HG03196 (cell line): Measurements from ENCODE around the gene AGAP1.

Experiments
- ATAC-seq: cut with Tn5 transposase; IDR thresholded peaks from one replicate; pipeline ENCODE4 v1.9.1; 2021; ENCODE audit not compliant: unreplicated experiment

The AGAP1 gene

DNA sequence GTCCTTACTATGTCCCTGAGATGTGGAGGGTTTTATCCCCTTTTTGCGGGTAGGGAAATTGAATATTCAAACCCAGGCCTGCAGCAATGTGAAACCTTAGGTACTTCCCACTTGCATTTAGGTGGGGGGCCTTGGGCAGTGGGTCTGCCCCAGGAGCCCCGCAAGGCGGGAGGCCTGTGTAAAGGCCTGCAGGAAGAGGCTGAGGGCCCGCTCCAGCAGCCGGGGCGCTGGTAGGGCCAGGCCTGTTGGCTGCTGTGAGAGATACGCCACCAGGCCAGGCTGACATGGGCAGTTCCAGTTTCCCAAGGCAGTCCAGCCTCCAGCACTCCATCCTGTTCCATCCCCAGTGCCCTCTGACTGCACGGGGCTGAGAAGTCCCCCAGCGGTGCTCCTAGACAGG lies 610.1 kb downstream of the AGAP1 start:
- ATAC-seq = no peak

DNA sequence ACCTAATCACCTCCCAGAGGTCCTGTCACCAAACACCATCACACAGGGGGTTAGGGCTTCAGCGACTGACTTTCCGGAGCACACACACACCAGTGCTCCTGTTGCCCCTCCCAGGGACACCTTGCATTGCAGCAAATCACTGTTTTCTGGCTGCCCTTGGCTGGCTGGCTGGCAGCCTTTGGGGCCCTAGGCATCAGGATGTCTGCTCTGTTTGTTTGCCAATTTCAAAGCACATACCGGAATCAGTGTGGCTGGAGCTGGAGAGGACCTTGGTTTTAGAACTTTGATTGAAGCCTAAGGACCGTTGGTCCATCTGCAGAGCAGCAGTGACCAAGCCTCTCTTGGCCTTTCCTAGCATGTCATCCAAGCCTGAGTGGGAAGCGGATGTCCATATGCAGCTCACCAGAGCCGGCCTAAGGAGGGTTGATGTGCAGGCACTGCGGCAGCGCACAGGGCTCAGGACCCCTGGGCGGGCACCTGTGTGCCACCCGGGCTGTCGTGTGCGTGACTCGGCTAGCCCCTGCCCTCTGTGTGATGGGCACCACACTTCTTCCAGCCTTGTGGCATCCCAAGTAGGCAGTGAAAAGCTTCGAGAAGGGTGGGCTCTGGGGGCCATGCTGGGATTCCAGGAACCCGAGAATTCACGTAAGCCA lies 612.2 kb downstream of the AGAP1 start:
- ATAC-seq = no peak

DNA sequence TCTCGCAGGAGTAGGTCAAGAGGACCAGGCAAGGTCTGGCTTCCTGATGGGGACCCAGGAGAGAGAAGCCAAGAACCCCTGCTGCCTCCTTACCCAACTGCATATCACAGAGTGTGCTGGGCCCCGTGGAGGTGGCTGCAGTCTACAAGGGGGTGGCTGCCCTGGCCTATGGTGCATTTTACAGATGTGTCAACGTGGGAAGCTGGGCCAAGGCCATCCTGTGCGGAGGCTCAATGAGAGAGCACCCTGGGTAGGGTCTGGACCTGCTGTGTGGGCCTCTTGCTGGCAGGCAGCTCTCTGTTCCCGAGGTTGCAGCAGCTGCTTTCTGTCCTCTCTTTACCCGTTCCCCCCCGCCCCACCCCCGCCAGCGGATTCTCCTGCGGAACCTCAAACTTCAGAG lies 612.9 kb downstream of the AGAP1 start:
- no peak for ATAC-seq

- ATAC-seq = no peak
These were observed 613.7 kb downstream of the AGAP1 start for GRCh38 chr2:236107536-236107935.

DNA sequence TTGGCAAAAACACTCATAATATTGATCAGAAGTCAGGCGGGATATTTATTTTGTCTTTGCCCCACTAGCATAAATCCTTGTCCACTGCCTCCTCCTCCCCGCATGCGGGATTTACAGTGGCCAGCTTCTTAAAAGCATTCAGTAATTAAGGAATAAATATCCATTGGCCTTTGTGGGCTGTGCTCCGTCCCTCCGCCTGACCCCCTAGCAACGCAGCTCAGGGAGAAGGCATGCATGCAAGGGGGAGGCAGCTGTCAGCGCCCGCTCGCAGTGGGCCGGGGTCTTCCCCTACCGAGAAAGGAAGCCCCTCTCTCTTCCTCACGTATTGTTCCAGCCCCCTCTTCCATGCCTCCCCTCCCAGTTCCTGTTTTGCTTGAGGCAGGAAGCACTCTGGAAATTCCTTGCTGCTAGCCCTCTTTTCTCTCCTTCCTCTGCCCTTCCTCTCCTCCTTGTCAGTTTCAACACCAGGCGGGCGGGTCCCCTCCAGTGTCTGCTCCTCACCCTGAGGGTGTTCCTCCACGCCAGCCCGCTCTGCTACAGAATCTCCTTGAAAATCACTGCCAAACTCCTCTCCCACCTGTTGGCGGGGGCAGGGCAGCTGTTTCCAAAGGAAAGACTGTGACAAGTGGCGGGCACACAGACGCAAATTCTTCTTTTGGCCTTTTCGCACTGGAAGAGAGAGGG lies 614.2 kb downstream of the AGAP1 start:
- ATAC-seq = no peak

DNA sequence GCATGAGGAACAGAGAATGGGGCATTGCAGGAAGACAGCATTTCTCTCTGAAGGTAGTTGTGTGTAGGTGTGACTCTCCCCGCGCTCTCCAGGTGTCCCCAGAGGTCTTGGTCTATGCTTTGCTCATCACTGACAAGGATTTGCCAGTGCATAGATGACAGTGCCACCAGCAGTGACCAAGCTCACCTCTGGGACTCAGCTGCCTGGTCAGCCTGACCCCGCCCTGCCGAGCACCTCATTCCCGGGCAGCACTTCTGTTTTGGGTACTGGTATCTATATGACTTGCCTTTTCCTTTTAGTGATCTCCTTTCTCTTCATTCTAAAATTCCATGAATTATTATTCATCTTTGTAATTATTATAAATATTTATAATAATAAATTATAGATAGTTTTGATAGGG lies 615.2 kb downstream of the AGAP1 start:
- ATAC-seq = no peak

DNA sequence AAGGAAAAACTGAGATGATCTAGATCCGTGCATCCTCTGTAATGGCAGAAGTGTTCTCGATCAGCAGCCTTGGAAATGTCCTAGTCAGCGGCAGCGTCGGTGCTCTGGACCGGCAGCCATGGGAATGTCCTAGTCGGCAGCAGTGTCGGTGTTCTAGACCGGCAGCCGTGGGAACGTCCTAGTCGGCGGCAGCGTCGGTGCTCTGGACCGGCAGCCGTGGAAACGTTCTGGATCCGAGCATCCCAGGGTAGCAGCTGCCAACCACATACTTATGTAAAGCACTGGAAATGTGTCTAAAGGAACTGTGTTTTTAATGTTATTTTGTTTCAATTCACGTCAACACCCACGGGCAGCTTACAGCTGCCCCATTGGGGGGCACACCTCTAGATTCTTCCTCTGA lies 615.6 kb downstream of the AGAP1 start:
- no peak for ATAC-seq

GRCh38 chr2:236112466-236112865 lies 618.6 kb downstream of the AGAP1 start:
- ATAC-seq = no peak

- no peak for ATAC-seq
These were observed 619.6 kb downstream of the AGAP1 start for GRCh38 chr2:236113425-236113824.

DNA sequence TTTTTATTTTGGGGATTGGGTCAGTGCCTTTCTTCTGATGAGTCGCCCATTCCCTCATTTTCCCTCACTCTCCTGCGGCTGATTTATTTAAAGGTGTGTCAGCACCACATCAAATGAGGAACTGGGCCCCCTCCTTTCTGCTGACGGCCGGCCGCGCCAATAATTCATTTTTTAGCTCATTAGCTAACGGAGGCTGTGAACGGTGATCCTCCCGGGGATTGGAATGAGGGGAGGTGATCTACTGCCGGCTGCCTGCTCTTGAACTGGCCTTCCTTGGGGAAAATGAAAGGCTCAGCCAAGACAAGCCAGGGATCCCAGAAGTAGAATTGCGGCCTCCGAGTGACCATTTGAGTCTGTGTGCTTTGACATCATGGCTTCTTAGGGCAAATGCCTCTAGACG lies 620.1 kb downstream of the AGAP1 start:
- no peak for ATAC-seq

GRCh38 chr2:236114959-236115358 lies 621.1 kb downstream of the AGAP1 start:
- no peak for ATAC-seq

DNA sequence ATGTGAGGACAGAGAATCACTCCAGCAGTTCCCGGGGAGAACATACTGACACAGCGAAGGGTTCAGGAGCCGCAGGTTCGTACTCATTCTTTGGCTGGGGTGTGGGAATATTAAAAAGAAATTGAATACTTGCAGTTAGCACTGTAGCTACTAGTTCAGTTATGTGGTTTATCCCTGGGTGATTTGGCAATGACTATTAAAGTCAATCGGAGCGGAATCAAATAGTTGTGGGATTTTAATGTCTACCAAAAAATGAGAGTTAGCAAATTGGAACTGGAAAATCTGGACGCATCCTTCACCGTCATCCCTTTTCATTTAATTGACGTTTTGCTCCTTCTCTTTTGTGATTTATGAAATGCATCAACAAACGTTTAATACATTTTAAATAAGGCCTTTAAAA lies 623.6 kb downstream of the AGAP1 start:
- ATAC-seq = no peak

DNA sequence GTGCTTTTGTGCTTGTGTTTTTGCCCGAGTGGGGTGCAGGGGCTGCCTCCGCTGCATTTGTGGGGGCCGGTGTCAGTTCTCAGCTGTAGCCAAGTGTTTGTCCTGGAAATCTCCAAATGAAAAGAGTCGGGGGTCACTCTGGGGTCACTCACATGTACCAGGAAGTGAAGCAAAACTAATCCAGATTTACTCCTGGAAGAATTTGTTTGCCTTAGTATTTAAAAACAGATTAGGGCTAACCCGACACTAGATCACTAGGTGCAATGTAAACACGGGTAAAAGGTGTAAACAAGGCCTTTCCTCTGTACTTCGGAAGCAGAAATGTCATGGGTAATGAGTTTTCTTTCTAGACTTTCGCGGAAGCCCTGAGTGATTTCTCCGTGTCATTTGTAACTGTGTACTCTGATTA lies 624.0 kb downstream of the AGAP1 start:
- no peak for ATAC-seq

DNA sequence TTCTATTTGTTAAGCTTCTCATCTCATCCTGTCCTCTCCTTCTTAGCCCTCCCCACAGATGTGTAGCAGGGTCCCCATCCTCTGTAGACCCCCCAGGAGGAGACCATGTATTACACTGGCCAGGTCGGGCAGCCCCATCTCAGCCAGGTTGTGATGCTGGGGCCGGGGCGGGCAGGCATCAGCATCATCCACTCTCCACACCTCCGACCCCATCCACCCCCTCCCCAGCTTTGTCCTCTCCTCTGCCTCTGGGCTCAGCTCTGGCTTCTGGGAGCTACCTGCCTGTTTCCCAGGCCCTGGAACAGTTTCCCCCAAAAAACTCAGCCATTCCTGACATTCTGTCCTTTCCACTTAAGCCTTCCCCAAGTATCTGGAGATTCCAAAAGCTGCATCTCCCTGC lies 625.2 kb downstream of the AGAP1 start:
- ATAC-seq = no peak

GRCh38 chr2:236119476-236119875 lies 625.6 kb downstream of the AGAP1 start:
- ATAC-seq = no peak

- no peak for ATAC-seq
These were observed 626.3 kb downstream of the AGAP1 start for GRCh38 chr2:236120141-236120601.

DNA sequence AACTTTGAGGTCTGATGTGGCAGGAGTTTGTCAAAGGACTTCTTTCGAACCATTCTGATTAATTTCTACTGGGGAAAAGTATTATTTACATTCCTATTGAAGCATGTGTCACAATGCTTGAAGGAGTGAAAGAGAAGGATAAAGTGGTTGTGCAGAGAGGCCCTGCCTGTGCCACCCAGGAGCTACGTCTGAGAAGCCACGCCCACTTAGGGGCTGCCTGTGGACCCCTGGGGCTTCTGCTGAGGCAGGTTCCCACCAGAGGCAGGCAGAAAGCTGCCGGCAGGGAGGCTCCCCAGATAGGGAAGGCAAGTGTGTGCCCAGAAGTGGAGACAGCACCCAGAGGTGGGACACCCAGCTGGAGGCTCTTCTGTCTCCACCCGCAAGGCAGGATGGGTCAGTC lies 627.0 kb downstream of the AGAP1 start:
- no peak for ATAC-seq

- no peak for ATAC-seq
These were observed 627.7 kb downstream of the AGAP1 start for GRCh38 chr2:236121546-236121945.

DNA sequence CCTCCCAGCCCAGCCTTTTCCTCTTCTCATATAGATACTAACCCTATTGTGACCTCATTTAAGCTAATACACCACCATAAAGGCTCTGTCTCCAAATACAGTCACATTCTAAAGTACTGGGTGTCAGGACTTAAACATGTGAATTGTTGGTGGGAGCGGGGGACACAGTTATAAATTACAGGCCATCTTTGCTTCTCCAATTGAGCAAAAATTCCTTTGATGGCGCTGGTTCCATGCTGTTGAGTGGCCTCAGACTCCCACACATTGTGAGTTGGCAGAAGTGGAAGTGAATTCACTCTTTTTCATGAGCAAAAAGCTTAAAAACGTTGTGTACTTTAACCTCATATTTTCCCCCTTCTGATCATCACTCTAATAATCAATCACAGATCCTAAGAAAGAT lies 628.4 kb downstream of the AGAP1 start:
- no peak for ATAC-seq

GRCh38 chr2:236123716-236124115 lies 629.9 kb downstream of the AGAP1 start:
- ATAC-seq = no peak

- no peak for ATAC-seq
These were observed 630.5 kb downstream of the AGAP1 start for GRCh38 chr2:236124182-236124893.

GRCh38 chr2:236125541-236125940 lies 631.7 kb downstream of the AGAP1 start:
- ATAC-seq = no peak
